ENCODE data around the gene NAALADL1. TPM values are rescaled to one million over a fixed set of nuclear protein-coding genes. Genes with fewer than 3 reads are reported as not detected.

Gene NAALADL1
- total and polyA plus RNA-seq, 9 of the 15 experiments (the other 6 are each of a cell fraction or from before 2014, with no cell fraction given): 0.06 to 0.72 (median 0.22) TPM; not detected in 4

DNA sequence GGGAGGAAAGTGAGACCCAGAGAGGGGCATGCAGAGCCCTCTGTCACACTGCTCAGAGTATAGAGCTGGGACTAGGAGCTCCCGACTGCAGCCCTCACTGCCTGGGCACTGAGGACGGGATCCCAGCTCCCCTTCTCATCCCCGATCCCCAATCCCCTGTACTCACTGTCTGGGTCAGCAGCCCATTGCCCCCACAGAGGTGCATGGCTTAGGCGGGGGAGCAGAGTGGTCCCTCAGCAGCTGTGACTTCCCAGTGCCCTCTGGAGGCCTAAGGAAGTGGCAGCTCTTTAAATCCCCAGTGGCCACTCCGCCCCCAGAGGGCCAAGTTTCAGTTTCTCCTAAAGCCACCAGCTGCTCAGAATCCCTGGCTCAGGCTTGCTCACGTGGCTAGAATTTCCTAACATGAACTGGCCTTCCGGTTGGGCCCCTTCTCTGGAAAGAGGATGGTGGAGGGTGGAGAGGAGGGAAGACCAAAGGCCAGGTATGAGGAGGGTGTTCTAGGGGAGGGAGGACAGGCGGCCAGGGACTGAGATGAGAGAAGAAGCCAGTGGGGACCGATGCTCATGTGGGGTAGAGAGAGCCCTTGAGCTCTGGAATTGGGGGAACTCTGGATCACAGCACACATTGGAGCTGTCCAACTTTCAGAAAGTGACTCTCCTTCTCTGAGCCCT, 61.5 kb downstream of the NAALADL1 start, which contains the start of gene BATF2 (continued):
- TF ChIP-seq SIN3A (IDR thresholded peaks at IDR 0.05; ENCODE audit: borderline replicate concordance in 2 of 2, control insufficient read depth in 1 of 2, low read depth in 2 of 2, low read length in 2 of 2) (peak; percentile 77 to 97; a peak in 3 of 4 replicates), STAG1 (CRISPR knock-in tag; IDR thresholded peaks at IDR 0.05; ENCODE audit: borderline replicate concordance) (peak; percentile 3; the same call in 1 of the 2 replicates), EHMT2 (IDR thresholded peaks at IDR 0.05) (peak; percentile 82), RBM17 (IDR thresholded peaks at IDR 0.05; ENCODE audit: borderline replicate concordance, low read depth, low read length) (no peak), PTBP1 (IDR thresholded peaks at IDR 0.05; ENCODE audit: low read depth, low read length) (no peak), ESRRA (IDR thresholded peaks at IDR 0.05; ENCODE audit: borderline replicate concordance, low read depth) (peak; percentile 49; the same call in 1 of the 2 replicates), POLR2A (conservative IDR thresholded peaks at IDR 0.05) (peak; percentile 62), GABPB1 (CRISPR knock-in tag; IDR thresholded peaks at IDR 0.05) (peak; percentile 77), LCOR (CRISPR knock-in tag; IDR thresholded peaks at IDR 0.05) (0 out of 2 replicates have a peak, but pooled peaks have one; percentile 29), BMI1 (IDR thresholded peaks at IDR 0.05; ENCODE audit: low read length) (no peak), TAF9B (IDR thresholded peaks at IDR 0.05; ENCODE audit: partially characterized antibody) (peak; percentile 85), ZNF263 (CRISPR knock-in tag; IDR thresholded peaks at IDR 0.05; ENCODE audit: borderline replicate concordance) (peak; percentile 59; the same call in 1 of the 2 replicates), TARDBP (IDR thresholded peaks at IDR 0.05) (no peak), MCM7 (IDR thresholded peaks at IDR 0.05) (0 out of 4 replicates have a peak, but pooled peaks of 1 of the 2 experiments have one; percentile 24), PHF8 (IDR thresholded peaks at IDR 0.05; ENCODE audit: borderline replicate concordance, low read length) (peak; percentile 63; the same call in 1 of the 2 replicates), FOXP1 (CRISPR knock-in tag; IDR thresholded peaks at IDR 0.05) (0 out of 2 replicates have a peak, but pooled peaks have one; percentile 31), ZNF121 (CRISPR knock-in tag; conservative IDR thresholded peaks at IDR 0.05) (no peak)
- TF ChIP-seq, protein P1, sequence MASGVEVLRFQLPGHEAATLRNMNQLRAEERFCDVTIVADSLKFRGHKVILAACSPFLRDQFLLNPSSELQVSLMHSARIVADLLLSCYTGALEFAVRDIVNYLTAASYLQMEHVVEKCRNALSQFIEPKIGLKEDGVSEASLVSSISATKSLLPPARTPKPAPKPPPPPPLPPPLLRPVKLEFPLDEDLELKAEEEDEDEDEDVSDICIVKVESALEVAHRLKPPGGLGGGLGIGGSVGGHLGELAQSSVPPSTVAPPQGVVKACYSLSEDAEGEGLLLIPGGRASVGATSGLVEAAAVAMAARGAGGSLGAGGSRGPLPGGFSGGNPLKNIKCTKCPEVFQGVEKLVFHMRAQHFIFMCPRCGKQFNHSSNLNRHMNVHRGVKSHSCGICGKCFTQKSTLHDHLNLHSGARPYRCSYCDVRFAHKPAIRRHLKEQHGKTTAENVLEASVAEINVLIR (CRISPR knock-in tag; IDR thresholded peaks at IDR 0.05): no peak
- TF ChIP-seq, protein P2, sequence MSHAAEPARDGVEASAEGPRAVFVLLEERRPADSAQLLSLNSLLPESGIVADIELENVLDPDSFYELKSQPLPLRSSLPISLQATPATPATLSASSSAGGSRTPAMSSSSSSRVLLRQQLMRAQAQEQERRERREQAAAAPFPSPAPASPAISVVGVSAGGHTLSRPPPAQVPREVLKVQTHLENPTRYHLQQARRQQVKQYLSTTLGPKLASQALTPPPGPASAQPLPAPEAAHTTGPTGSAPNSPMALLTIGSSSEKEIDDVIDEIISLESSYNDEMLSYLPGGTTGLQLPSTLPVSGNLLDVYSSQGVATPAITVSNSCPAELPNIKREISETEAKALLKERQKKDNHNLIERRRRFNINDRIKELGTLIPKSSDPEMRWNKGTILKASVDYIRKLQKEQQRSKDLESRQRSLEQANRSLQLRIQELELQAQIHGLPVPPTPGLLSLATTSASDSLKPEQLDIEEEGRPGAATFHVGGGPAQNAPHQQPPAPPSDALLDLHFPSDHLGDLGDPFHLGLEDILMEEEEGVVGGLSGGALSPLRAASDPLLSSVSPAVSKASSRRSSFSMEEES (CRISPR knock-in tag; IDR thresholded peaks at IDR 0.05): no peak
- TF ChIP-seq, protein P3, sequence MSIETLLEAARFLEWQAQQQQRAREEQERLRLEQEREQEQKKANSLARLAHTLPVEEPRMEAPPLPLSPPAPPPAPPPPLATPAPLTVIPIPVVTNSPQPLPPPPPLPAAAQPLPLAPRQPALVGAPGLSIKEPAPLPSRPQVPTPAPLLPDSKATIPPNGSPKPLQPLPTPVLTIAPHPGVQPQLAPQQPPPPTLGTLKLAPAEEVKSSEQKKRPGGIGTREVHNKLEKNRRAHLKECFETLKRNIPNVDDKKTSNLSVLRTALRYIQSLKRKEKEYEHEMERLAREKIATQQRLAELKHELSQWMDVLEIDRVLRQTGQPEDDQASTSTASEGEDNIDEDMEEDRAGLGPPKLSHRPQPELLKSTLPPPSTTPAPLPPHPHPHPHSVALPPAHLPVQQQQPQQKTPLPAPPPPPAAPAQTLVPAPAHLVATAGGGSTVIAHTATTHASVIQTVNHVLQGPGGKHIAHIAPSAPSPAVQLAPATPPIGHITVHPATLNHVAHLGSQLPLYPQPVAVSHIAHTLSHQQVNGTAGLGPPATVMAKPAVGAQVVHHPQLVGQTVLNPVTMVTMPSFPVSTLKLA (conservative IDR thresholded peaks at IDR 0.05): peak in 1 of 2 experiments; percentile 89
- TF ChIP-seq, protein P4, sequence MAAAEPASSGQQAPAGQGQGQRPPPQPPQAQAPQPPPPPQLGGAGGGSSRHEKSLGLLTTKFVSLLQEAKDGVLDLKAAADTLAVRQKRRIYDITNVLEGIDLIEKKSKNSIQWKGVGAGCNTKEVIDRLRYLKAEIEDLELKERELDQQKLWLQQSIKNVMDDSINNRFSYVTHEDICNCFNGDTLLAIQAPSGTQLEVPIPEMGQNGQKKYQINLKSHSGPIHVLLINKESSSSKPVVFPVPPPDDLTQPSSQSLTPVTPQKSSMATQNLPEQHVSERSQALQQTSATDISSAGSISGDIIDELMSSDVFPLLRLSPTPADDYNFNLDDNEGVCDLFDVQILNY (CRISPR knock-in tag; IDR thresholded peaks at IDR 0.05): no peak
- TF ChIP-seq, protein P5, sequence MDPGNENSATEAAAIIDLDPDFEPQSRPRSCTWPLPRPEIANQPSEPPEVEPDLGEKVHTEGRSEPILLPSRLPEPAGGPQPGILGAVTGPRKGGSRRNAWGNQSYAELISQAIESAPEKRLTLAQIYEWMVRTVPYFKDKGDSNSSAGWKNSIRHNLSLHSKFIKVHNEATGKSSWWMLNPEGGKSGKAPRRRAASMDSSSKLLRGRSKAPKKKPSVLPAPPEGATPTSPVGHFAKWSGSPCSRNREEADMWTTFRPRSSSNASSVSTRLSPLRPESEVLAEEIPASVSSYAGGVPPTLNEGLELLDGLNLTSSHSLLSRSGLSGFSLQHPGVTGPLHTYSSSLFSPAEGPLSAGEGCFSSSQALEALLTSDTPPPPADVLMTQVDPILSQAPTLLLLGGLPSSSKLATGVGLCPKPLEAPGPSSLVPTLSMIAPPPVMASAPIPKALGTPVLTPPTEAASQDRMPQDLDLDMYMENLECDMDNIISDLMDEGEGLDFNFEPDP (CRISPR knock-in tag; IDR thresholded peaks at IDR 0.05): no peak

All from K562 (cell line).